22Rv1 (cell line): ENCODE measurements around the gene PKD2.

ENCODE experiments used
- H3K27ac ChIP-seq: fragments of 450-650 bp; 2 replicates; pipeline ENCODE4 v1.5.1; 2017
- CTCF ChIP-seq: fragments of 450-650 bp; IDR thresholded peaks from 2 replicates; pipeline ENCODE4 v1.5.1; 2017; ENCODE audit warnings: mild to moderate bottlenecking
- ZFX ChIP-seq: fragments of 450-650 bp; IDR thresholded peaks from 2 replicates; pipeline ENCODE4 v1.6.1; 2017; ENCODE audit warnings: antibody characterized with exemption, borderline replicate concordance

The PKD2 gene

DNA sequence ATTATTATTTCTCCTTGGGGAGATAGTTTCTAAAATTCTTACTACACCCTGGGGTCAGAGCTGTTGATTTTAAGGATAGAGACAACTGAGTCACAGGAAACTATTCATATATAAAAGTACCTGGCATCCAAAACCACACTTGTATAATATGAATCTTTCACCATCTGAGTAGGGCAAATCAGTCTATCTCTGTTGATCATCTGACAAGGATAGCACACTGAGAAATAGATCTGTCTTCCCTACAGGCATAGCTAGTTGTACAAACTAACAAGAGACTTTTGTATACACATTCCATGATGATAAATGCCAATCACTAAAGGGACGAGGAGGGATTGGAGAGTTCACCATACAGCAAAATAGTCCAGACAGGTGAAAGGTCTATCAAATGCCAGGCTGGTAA lies 30.0 kb downstream of the PKD2 start:
- no peak for TF ChIP-seq ZFX
- no peak for TF ChIP-seq CTCF
- H3K27ac ChIP-seq: no peak overlapping the region

GRCh38 chr4:88037936-88038335 lies 30.5 kb downstream of the PKD2 start:
- H3K27ac ChIP-seq: no peak overlapping the region
- TF ChIP-seq CTCF (no peak), ZFX (no peak)

DNA sequence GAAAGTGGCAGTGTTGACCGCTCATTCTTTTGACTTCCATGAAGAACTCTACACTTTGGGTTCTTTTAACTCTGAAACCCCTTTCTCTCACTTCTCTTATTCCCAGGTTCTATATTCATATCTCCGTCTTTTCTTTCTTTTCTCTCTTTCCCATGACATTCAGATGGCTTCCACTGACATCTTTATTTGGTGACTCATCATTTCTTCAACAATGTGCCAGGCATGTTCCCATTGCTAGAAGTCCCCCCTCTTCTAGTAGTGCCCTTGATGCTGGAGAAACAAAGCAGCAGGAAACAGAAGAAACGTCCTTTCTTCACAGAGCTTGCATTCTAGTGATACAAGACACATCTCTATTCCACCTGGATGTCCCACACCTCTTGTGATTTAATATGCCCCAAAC lies 33.3 kb downstream of the PKD2 start:
- H3K27ac ChIP-seq: no peak overlapping the region
- no peak for TF ChIP-seq CTCF

DNA sequence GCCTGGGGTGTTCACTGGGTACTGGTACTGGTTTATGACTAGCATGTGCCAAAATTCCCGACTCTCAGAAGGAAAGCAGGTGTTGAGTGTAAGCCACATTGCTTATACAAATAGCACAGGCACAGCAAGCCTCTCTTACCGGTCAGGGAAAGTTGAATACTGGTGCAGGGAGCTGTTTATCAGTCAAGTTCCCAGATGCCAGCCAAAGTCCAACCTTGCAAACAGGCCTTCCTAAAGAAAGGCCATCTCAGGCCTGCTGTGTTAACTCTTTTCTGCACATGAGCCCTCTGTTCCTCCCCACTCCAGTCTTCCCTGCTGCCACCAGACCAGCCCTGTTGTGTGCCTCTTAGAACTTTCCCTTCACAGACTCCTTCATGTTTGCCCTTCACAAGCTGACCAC lies 34.2 kb downstream of the PKD2 start:
- TF ChIP-seq CTCF: no peak
- TF ChIP-seq ZFX: no peak
- no peak overlapping the region for H3K27ac ChIP-seq

GRCh38 chr4:88043001-88043400 lies 35.6 kb downstream of the PKD2 start:
- H3K27ac ChIP-seq: peak overlapping the region; percentile 29
- no peak for TF ChIP-seq ZFX
- no peak for TF ChIP-seq CTCF

DNA sequence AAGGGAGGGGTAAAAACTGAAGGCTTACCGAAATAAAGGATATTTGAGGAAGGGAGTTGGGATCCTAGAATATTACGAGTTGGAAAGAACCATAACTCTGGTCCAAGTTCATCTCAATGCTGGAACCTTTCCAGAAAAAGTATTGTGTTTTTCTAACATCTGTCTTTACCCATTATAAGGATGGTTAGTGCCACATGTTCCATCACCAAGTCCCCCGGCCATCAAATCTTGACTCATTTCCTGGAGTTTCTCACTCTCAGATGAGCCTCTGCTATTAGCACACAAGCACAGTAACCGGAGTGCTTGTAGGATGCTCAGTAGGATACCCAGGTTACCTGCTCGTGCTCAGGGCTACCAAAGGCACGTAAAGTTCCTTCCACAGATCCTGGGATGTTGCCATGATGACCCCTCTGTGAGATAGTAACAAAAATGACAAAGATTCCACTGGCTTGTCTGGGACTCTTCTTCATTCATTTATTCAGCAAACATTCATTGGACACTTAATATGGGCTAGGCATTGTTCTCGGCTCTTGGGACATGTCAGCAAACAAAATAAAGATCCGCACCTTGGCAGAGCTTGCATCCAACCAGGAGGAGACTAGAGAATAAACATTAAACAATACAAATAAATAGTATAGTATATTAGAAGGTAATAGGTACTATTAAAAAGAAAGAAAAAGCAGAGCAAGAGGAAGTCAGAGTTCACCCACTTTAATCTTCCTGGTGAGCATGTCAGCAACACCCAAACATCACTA lies 36.3 kb downstream of the PKD2 start:
- peak overlapping the region; percentile 29; the same call in 1 of the 2 replicates for H3K27ac ChIP-seq
- no peak for TF ChIP-seq ZFX
- TF ChIP-seq CTCF: no peak

- TF ChIP-seq ZFX (no peak), CTCF (no peak)
These were observed 37.6 kb downstream of the PKD2 start for GRCh38 chr4:88045021-88045420.

More at GRCh38 chr4:88045021-88045420, 37.6 kb downstream of the PKD2 start:
- H3K27ac ChIP-seq: no peak overlapping the region
